CD4-positive, alpha-beta T cell treated with Interleukin-4 for 4 hours (primary cell): ENCODE data around the gene SLC35G3.
"Not testable (repeated sequence)": the region's sequence is repeated elsewhere in the genome, so short reads cannot be mapped to it uniquely, and the experiment has no call there.

Experiments used
- DNase-seq: peaks from one replicate; pipeline ENCODE4 v3.0.0-alpha.2; 2020

The SLC35G3 gene

GRCh38 chr17:35194001-35194400 is at the start of gene SLC35G3:
TSS of gene SLC35G3 (minus strand) at chr17:35194393. CDS start at chr17:35194307, 86 bp downstream.
- DNase-seq = not testable (repeated sequence)

GRCh38 chr17:35243561-35244340 is 49.6 kb upstream of the SLC35G3 start:
- peak; percentile 74 for DNase-seq

GRCh38 chr17:35242805-35243560 is 48.8 kb upstream of the SLC35G3 start, which contains the start of gene SLFN5:
TSS of gene SLFN5 (plus strand) at chr17:35243072. CDS start at chr17:35258691, 15,619 bp downstream.
- DNase-seq = peak; percentile 97

- peak; percentile 95 for DNase-seq
Observed at GRCh38 chr17:35242158-35242804, 48.1 kb upstream of the SLC35G3 start.

DNA sequence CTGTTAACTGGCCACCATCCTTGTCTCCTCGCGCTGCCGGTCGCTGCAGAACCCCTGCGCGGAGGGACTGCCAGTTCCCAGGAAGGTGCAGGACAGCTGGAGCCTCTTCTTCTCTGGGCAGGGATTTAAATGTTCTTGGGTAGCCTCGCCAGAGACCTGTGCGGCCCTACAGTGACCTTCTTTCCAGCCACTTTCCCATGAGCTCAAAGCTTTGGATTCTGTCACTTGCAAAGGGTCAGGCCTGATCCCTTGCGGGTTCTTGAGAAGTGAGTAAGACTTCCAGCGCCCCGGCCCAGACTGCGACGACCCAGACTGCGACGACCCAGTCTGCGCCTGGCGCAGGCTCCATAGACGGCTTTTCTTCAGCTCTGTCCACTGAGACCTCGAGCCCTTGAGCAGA is 47.3 kb upstream of the SLC35G3 start:
- DNase-seq = peak; percentile 69

DNA sequence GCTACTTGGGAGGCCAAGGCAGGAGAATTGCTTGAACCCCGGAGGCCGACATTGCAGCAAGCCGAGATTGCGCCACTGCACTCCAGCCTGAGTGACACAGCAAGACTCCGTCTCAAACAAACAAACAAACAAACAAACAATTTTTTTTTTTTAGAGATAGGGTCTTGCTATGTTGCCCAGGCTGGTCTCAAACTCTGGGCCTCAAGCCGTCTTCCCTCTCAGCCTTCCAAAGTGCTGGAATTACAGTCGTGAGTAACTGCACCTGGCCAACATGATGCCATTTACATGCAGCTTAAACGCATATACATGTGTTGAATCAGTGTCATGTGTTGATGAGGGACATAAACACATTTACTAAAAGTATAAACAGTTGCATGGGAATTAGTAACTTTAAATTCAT is 46.7 kb upstream of the SLC35G3 start:
- no peak for DNase-seq

DNA sequence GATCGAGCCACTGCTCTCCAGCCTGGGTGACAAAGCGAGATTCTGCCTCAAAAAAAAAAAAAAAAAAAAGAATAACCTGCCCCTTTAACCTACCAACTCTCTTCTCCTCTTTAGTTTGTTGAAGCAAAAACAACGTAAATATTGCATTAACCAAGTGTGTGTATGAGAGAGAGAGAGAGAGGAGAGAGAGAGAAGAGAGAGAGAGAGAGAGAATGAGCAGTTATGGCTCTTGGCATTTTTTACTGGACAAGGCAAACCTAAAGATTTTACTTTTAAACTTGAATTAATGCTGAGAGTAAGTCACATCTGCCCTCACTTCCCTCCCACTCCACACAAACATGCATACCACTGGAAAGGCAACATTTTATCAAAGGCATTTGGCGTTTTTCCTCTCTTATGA is 45.6 kb upstream of the SLC35G3 start:
- DNase-seq = peak; percentile 32

DNA sequence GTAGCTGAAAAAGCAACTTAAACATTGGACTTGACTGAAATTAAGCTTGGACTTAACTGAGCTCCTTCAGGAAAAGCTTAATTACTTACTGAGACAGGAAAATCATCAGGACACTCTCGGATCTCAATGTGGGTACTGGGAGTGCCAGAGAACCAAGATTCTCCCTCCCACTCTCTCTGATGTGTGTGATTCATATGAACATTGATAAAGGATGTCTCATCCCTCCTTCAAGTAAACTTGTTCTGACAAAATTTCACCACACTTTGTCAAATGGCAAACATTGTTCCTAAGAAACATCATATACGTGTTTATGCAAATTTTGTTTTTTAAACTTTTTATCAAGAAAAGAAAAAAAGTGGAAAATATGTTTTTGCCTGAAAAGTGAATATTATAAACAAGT is 44.6 kb upstream of the SLC35G3 start:
- DNase-seq = peak; percentile 84

DNA sequence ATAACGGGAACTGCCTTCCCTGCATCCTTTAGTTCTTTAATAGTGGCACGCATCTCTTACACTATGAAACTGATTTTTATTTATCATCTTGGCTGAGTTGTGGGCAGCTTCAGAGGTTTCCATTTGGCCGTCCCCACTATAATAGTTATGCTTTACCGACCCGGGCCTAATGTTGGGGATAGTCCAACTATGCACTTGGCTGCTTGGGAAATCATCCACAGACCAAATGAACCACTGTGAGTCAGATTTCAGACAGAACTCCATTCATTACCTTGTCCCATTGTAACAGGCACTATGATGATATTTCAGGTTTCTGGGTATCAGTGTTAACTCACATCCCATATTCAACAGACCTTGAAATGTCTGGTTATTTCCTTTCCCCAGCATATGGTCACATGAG is 42.6 kb upstream of the SLC35G3 start:
- DNase-seq = no peak

DNA sequence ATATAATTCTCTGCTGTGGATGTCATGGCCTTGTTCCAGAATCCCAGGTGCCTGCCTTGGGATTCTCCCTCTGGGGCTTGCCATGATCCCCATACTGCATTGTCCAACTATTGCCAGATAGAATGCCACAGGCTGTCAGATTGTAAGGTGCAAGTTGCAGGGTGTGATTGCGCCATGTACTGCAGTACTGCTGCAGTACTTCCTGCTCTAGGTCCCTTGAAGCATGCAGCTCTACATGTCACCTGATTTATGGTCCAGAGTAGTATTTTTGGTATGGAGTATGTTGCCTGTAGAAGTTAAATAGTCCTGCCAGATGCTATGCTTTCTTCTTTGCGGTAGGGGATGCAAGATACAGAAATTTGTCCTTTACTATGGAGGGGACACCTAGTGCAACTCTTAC is 41.7 kb upstream of the SLC35G3 start:
- DNase-seq = no peak

DNA sequence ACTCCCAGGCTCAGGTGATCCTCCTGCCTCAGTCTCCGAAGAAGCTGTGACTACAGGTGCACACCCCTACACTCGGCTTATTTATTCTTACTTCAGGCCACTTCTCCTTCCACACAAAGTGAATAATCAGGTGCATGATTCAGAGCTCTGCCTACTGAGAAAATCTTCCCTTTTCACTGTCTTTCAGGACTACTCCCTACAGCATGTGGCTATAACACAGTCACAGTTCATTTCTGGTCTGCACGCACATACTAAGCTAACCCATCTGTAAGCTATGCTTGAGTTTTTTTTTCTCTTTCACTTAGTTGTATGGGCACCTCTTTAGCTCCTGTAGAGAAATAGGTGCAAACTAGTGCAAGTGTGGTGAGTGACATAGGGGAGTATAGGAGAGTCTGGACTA is 41.1 kb upstream of the SLC35G3 start:
- peak; percentile 39 for DNase-seq

DNA sequence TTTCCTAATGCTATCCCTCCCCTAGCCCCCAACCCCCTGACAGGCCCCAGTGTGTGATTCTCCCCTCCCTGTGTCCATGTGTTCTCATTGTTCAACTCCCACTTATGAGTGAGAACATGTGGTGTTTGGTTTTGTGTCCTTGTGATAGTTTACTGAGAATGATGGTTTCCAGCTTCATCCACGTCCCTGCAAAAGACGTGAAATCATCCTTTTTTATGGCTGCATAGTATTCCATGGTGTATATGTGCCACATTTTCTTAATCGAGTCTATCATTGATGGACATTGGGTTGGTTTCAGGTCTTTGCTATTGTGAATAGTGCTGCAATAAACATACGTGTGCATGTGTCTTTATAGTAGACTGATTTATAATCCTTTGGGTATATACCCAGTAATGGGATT is 40.1 kb upstream of the SLC35G3 start:
- DNase-seq = not testable (repeated sequence)

DNA sequence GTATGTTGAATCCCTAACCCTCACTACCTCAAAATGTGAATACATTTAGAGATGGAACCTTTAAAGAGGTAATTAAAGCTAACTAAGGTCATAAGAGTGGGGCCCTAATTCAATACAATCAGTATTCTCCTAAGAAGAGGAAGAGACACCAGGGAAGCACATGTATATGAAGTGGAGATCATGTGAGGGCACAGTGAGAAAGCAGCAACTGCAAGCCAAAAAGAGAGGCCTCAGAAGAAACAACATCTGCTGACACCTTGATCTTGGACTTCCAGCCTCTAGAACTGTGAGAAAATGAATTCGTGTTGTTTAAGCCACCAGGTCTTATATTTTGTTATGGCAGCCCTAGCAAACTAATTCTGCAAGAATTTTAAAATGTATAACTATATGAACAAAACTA is 35.4 kb upstream of the SLC35G3 start:
- DNase-seq = no peak

- DNase-seq = no peak
Observed at GRCh38 chr17:35227546-35227945, 33.4 kb upstream of the SLC35G3 start.

DNA sequence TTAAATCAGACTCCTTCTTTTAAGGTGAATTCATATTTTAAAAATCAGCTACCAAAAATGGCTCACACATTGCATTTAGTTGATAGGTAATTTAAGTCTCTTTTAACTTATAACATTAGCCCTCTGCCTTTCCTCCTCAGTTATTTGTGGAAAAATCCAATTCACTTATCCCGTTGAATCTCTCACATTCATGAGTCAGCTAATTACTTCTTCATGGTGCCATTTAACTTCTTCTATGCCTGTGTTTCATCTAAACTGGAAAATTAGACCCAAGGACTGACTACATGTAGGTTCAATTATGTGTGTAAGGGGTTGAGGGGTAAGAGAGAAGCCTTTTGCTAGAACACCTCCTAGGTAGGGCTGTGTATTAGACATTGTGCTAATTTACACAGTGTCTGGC is 30.2 kb upstream of the SLC35G3 start:
- DNase-seq = no peak

GRCh38 chr17:35222452-35222851 is 28.3 kb upstream of the SLC35G3 start:
- no peak for DNase-seq

- peak; percentile 28 for DNase-seq
Observed at GRCh38 chr17:35218915-35219314, 24.7 kb upstream of the SLC35G3 start.

DNA sequence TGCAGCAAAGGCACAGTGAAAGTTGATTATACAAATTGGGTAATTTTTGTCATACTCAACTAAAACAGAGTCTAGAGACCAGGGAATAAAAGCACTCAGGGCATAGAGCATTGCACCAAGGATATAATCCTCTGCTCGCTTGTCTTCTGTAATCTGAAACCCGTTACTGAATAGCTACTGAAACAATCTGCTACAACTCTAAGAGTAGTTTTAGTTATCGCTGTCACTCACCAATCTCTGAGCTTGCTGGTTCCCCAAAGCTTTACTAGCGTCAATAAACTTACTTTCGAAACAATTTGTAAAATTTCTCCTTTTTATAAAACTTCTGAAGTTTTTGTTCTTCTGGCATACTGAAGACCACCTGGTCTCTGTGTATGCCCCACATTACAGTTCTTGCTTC is 22.9 kb upstream of the SLC35G3 start:
- DNase-seq = no peak

DNA sequence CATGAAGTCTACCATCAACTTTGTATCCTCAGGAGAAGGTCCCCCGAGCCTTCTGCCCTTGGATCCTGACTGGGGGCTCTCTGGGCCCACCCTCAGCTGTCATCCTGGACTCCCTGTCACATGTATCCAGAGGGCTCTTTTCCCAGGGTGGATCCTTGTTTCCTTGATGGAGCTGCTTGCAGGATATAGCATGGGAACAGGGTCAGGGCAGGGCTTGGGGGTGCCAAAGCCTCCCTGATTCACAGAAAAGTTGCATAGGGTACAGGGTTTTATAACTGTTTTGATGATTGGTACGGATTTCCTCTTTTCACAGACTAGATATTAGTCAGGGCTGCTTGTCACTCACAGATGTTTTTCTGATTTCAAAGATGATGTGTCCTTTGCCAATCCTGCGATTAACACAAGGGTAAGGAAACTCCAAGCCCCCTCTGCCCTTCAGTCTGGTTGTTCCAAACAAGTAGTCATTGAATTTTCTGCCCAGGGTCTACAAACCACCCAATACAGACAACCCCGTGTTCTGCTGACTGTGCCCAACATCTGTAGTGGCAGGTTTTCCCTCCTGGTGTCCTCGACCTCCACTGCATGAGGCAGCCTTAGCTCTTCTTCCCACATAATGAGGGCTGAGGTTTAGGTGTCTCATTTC is 20.6 kb upstream of the SLC35G3 start:
- DNase-seq = peak; percentile 85

DNA sequence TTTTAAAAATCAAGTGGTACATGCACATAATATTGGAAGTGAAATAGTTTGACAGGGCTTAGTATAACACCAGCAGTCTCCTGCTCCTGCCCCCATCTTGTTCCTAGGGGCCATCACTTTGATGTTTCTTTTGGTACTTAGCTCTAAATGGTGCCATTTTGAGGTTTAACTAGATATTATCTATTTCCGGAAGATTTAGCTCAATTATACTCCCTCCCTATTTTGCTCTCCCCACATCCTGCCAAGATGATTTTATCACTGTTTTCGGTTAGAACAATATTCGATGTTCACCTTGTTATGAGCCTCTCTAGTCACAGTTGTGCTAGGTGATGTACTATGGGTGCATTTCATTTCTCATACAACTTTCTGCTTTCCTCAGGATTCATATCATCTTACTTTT is 20.0 kb upstream of the SLC35G3 start:
- DNase-seq = peak; percentile 94

- no peak for DNase-seq
Observed at GRCh38 chr17:35213412-35213940, 19.3 kb upstream of the SLC35G3 start.

- peak; percentile 52 for DNase-seq
Observed at GRCh38 chr17:35212668-35213067, 18.5 kb upstream of the SLC35G3 start.

DNA sequence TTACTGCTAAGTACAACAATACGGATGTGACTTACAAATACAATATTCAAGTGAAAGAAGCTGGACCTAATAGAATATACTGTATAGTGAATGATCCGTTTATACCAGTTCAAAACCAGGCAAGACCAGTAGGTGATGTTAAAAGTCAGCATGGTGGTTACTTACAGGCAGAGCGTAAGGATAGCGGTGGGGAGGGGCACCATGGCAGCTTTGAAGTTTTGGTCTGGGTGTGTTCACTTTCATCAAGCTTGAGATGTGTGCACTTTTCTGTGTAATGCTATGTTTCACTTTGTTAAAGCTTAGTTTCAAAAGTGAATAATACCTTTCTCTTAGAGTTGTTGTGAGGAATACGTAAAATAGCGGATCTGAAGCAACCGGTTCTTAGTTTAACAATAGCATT is 16.5 kb upstream of the SLC35G3 start:
- peak; percentile 62 for DNase-seq
